Measurements from ENCODE around the gene CTBP2. TPM values are rescaled to one million over a fixed set of nuclear protein-coding genes. Genes with fewer than 3 reads are reported as not detected.

CTBP2 gene
- total and polyA plus RNA-seq, 2 of the 13 experiments (the other 11 are each of a cell fraction or from before 2014, with no cell fraction given): 0.08 TPM; not detected in 1

DNA sequence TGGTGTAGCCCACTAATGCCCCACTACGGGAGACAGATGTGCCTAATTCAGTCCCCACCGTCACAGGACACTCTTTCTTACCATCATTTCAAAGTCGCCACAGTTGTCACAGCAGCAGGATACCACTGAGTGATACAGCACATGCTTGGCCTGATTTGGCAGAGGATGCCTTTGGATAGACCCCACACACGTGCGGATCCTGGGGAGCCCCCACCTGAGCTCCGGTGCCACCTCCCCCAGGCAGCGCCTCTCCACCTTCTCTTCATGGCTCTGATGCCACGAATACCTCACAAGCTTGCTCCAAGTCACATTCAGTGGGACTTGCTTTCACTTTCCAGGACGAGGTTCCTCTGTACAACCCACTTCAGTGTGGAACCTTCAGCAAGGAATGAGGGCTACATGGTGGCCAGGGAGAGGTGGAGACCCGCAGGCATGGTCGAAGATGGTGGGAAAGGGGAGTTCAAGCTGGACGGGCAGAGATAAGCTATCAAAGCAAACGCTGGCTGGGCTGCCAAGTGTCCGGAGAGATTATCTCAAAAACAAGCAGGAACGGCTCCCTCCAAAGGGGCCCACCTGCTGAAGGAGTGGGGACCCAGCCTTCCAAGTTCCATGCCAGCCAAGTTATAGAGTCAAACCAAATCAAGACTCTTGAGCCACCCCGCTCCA, 111.0 kb downstream of the CTBP2 start:
- Histone ChIP-seq H3K36me3 (replicated peaks in 1 of 2; ENCODE audit: control insufficient read depth in 1 of 2, insufficient read depth in 2 of 2, low read length in 2 of 2) (no peaks in the 10 kb centered on the region), H3K79me2 (ENCODE audit: insufficient read depth, low read length) (no peaks in the 10 kb centered on the region), H3K4me2 (ENCODE audit: low read depth, low read length) (no peak overlapping the region), H3K9me3 (ENCODE audit: low read length) (no peaks in the 10 kb centered on the region), H3K4me3 (replicated peaks in 1 of 3; ENCODE audit: insufficient read depth in 1 of 3, low read depth in 2 of 3, low read length in 3 of 3) (no peak overlapping the region), H2AFZ (ENCODE audit: low read length) (no peak overlapping the region), H3K4me1 (ENCODE audit: insufficient read depth, low read length) (no peaks in the 10 kb centered on the region), H3K9ac (ENCODE audit: insufficient read depth, low read depth, low read length) (no peak overlapping the region), H3K27ac (ENCODE audit: extremely low read length, insufficient read depth, low read length) (no peak overlapping the region), H4K20me1 (ENCODE audit: insufficient read depth, low read length) (no peaks in the 10 kb centered on the region), H3K27me3 (ENCODE audit: control insufficient read depth in 1 of 2, insufficient read depth in 2 of 2, low read length in 2 of 2) (peaks cover 7 to 56% of the 10 kb centered on the region in 2 experiments)
- ATAC-seq (no peak), FAIRE-seq (no peak), DNase-seq (ENCODE audit: low spot score) (no peak)
- intact Hi-C loops (cut with micrococcal nuclease; ENCODE audit: unreplicated experiment) (no loop called here), in situ Hi-C loops (cut with HindIII; ENCODE audit: extremely low pct_ligation_motif_present, low pct_unique_long_range_greater_than_20kb) (no loop called here)
- WGBS (ENCODE audit: low lambda C conversion rate): 8% methylated on average over 16 of the region's 16 CpGs
- POLR2A ChIA-PET: no interaction called here
- CTCF ChIA-PET (ENCODE audit: low intra/inter-chr PET ratio, low total read pairs): no interaction called here
- no peak for TF ChIP-seq KLF9 (CRISPR knock-in tag; IDR thresholded peaks at IDR 0.05; ENCODE audit: low read depth)
- no peak for TF ChIP-seq ZNF678 (CRISPR knock-in tag; IDR thresholded peaks at IDR 0.05)
- TF ChIP-seq ZSCAN25 (CRISPR knock-in tag; IDR thresholded peaks at IDR 0.05): no peak
- TF ChIP-seq, protein P1, sequence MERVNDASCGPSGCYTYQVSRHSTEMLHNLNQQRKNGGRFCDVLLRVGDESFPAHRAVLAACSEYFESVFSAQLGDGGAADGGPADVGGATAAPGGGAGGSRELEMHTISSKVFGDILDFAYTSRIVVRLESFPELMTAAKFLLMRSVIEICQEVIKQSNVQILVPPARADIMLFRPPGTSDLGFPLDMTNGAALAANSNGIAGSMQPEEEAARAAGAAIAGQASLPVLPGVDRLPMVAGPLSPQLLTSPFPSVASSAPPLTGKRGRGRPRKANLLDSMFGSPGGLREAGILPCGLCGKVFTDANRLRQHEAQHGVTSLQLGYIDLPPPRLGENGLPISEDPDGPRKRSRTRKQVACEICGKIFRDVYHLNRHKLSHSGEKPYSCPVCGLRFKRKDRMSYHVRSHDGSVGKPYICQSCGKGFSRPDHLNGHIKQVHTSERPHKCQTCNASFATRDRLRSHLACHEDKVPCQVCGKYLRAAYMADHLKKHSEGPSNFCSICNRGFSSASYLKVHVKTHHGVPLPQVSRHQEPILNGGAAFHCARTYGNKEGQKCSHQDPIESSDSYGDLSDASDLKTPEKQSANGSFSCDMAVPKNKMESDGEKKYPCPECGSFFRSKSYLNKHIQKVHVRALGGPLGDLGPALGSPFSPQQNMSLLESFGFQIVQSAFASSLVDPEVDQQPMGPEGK (CRISPR knock-in tag; IDR thresholded peaks at IDR 0.05): no peak
- no peak for TF ChIP-seq NFYB (CRISPR knock-in tag; IDR thresholded peaks at IDR 0.05)
- TF ChIP-seq NR2F1 (CRISPR knock-in tag; IDR thresholded peaks at IDR 0.05): no peak
- TF ChIP-seq ZNF430 (CRISPR knock-in tag; IDR thresholded peaks at IDR 0.05): no peak
- no peak for TF ChIP-seq RFXANK (CRISPR knock-in tag; IDR thresholded peaks at IDR 0.05)
- TF ChIP-seq POLR2AphosphoS5 (IDR thresholded peaks at IDR 0.05; ENCODE audit: low read depth, low read length): no peak
- no peak for TF ChIP-seq TSC22D2 (CRISPR knock-in tag; IDR thresholded peaks at IDR 0.05; ENCODE audit: borderline replicate concordance)
- TF ChIP-seq SOX13 (IDR thresholded peaks at IDR 0.05): no peak
- TF ChIP-seq SOX13 (CRISPR knock-in tag; conservative IDR thresholded peaks at IDR 0.05 in 1 of 2, IDR thresholded peaks at IDR 0.05 in 1 of 2): no peak
- TF ChIP-seq IKZF4 (CRISPR knock-in tag; IDR thresholded peaks at IDR 0.05; ENCODE audit: borderline replicate concordance, low read depth, not compliant biosample characterization): no peak
- TF ChIP-seq, protein P2, sequence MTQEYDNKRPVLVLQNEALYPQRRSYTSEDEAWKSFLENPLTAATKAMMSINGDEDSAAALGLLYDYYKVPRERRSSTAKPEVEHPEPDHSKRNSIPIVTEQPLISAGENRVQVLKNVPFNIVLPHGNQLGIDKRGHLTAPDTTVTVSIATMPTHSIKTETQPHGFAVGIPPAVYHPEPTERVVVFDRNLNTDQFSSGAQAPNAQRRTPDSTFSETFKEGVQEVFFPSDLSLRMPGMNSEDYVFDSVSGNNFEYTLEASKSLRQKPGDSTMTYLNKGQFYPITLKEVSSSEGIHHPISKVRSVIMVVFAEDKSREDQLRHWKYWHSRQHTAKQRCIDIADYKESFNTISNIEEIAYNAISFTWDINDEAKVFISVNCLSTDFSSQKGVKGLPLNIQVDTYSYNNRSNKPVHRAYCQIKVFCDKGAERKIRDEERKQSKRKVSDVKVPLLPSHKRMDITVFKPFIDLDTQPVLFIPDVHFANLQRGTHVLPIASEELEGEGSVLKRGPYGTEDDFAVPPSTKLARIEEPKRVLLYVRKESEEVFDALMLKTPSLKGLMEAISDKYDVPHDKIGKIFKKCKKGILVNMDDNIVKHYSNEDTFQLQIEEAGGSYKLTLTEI (CRISPR knock-in tag; conservative IDR thresholded peaks at IDR 0.05): no peak
- no peak for TF ChIP-seq PAX8 (CRISPR knock-in tag; IDR thresholded peaks at IDR 0.05; ENCODE audit: borderline replicate concordance)
- TF ChIP-seq, protein P3, sequence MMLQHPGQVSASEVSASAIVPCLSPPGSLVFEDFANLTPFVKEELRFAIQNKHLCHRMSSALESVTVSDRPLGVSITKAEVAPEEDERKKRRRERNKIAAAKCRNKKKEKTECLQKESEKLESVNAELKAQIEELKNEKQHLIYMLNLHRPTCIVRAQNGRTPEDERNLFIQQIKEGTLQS (CRISPR knock-in tag; IDR thresholded peaks at IDR 0.05): no peak
- BruUV-seq (replicated peaks): no TSS peak

Data from HepG2 (cell line).